Liver (tissue), 5 donors: Measurements from ENCODE around the gene RNF183. TPM values are rescaled to one million over a fixed set of nuclear protein-coding genes. Genes with fewer than 3 reads are reported as not detected.

Experiments
- HNF4G ChIP-seq: IDR thresholded peaks from 2 replicates; pipeline ENCODE4 v1.6.1; 2016; ENCODE audit warnings: antibody characterized with exemption
- YY1 ChIP-seq: IDR thresholded peaks from 2 replicates; pipeline ENCODE4 v1.6.1; 2016; ENCODE audit warnings: antibody characterized with exemption, mild to moderate bottlenecking
- polyA plus RNA-seq, 2 donors: library from polyadenylated mRNA; stranded (reverse) in 1 of 2; unstranded in 1 of 2; fragments of 200-250 nt in 1 of 2; fragments of >200 nt in 1 of 2; fragmentation: Nextera tagmentation in 1 of 2; extraction: Ambion mirVana in 1 of 2; gene quantifications; one replicate each; pipeline versions ENCODE4 v1.2.1 to v1.2.3, GENCODE V29; 2013 to 2015
- total RNA-seq, 2 donors: library from RNA; depleted of rRNA; stranded (reverse); fragments of >200 nt; gene quantifications; one replicate each; pipeline ENCODE4 v1.2.3, GENCODE V29; 2014
- donor health status: healthy.
- donor health status: healthy.
- donor health status: healthy.

RNF183 gene
- total and polyA plus RNA-seq, 4 donors, result 0.07 TPM; not detected in 3

DNA sequence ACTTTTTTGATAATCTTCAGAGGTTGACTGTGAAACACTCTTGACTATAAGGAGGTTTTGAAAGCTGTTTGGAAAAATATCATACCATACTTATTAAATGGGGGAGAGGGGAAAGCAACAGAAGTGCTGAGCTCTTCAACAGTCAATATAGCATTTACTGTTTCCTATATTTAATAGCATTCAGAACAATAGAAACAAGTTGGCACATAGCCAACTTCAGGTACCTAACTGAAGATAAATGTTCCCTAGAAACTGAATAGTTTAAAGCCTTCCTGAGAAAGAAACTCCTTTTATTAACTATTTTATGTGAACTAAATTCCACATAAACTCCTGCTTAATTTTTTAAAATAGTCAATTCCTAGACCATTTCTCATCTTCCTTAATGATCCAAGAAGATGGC lies 55.5 kb downstream of the RNF183 start (continued):
- TF ChIP-seq YY1, result no peak
- TF ChIP-seq HNF4G, result no peak

Other genes starting within 250 kb of the RNF183 start
- gene ZFP37, start 246.7 kb downstream of the RNF183 start, total RNA-seq, result under 1 TPM; 0.19 to 0.50 TPM
- gene ZFP37, start 246.7 kb downstream of the RNF183 start, polyA plus RNA-seq, result under 1 TPM; 0.32 to 0.46 TPM
- 10 to 100 TPM in 1 of 2 donors, 1 to 10 TPM in 1; 7.2 to 28.5 TPM for gene SLC31A2, start 152.4 kb downstream of the RNF183 start, total RNA-seq
- gene SLC31A2, start 152.4 kb downstream of the RNF183 start, polyA plus RNA-seq, result 10 to 100 TPM; 19.0 to 30.6 TPM
- gene FKBP15, start 82.1 kb downstream of the RNF183 start, total RNA-seq, result 10 to 100 TPM; 16.8 to 18.2 TPM
- 1 to 10 TPM; 6.2 to 9.1 TPM for gene FKBP15, start 82.1 kb downstream of the RNF183 start, polyA plus RNA-seq
- gene SLC31A1, start 81.8 kb downstream of the RNF183 start, total RNA-seq, result 10 to 100 TPM; 26.6 to 96.2 TPM
- 10 to 100 TPM; 40.1 to 49.8 TPM for gene SLC31A1, start 81.8 kb downstream of the RNF183 start, polyA plus RNA-seq
- 10 to 100 TPM; 12.5 to 16.7 TPM for gene CDC26, start 27.8 kb downstream of the RNF183 start, total RNA-seq
- 10 to 100 TPM; 25.9 to 38.9 TPM for gene CDC26, start 27.8 kb downstream of the RNF183 start, polyA plus RNA-seq
- gene PRPF4, start 27.7 kb downstream of the RNF183 start, total RNA-seq, result 10 to 100 TPM; 11.6 to 11.9 TPM
- 1 to 10 TPM; 5.0 to 9.3 TPM for gene PRPF4, start 27.7 kb downstream of the RNF183 start, polyA plus RNA-seq
- 1 to 10 TPM; 1.1 to 3.2 TPM for gene WDR31, start 36.9 kb upstream of the RNF183 start, total RNA-seq
- gene WDR31, start 36.9 kb upstream of the RNF183 start, polyA plus RNA-seq, result 1 to 10 TPM; 1.1 to 1.3 TPM
- gene BSPRY, start 46.2 kb upstream of the RNF183 start, total RNA-seq, result 1 to 10 TPM in 1 of 2 donors, under 1 TPM in 1; 0.50 to 2.3 TPM
- under 1 TPM; 0.31 to 0.81 TPM for gene BSPRY, start 46.2 kb upstream of the RNF183 start, polyA plus RNA-seq
- gene HDHD3, start 73.6 kb upstream of the RNF183 start, total RNA-seq, result 10 to 100 TPM; 26.9 to 61.2 TPM
- gene HDHD3, start 73.6 kb upstream of the RNF183 start, polyA plus RNA-seq, result 10 to 100 TPM; 60.8 to 63.6 TPM
- 100 to 1,000 TPM in 1 of 2 donors, 10 to 100 TPM in 1; 99.1 to 258 TPM for gene ALAD, start 97.9 kb upstream of the RNF183 start, total RNA-seq
- gene ALAD, start 97.9 kb upstream of the RNF183 start, polyA plus RNA-seq, result 10 to 100 TPM; 40.2 to 49.3 TPM
- gene POLE3, start 107.3 kb upstream of the RNF183 start, total RNA-seq, result 10 to 100 TPM; 20.9 to 27.5 TPM
- 10 to 100 TPM; 15.7 to 24.8 TPM for gene POLE3, start 107.3 kb upstream of the RNF183 start, polyA plus RNA-seq
- 1 to 10 TPM in 1 of 2 donors, under 1 TPM in 1; 0.09 to 1.1 TPM for gene C9orf43, start 107.4 kb upstream of the RNF183 start, total RNA-seq
- gene C9orf43, start 107.4 kb upstream of the RNF183 start, polyA plus RNA-seq, result under 1 TPM; 0.23 to 0.26 TPM
- gene RGS3, start 160.4 kb upstream of the RNF183 start, total RNA-seq, result 10 to 100 TPM; 13.0 to 23.0 TPM
- gene RGS3, start 160.4 kb upstream of the RNF183 start, polyA plus RNA-seq, result 10 to 100 TPM; 33.7 to 65.0 TPM